Keratinocyte (primary cell): ENCODE measurements around the gene SDK2. TPM values are rescaled to one million over a fixed set of nuclear protein-coding genes. Genes with fewer than 3 reads are reported as not detected.

ENCODE experiments used
- DNase-seq: peaks from one replicate; pipeline ENCODE4 v3.0.0-alpha.2; 2011; ENCODE audit warnings: low read depth, missing footprints, low spot score
- FAIRE-seq: peaks from 2 replicates; lab custom pipeline; 2011; peaks lifted over from hg19 to GRCh38; lab: Jason Lieb, UNC
- H2AFZ ChIP-seq: 2 replicates; pipeline ENCODE4 v1.6.0; 2012; ENCODE audit warnings: low read length, control low read depth, inconsistent platforms; ENCODE audit not compliant: control insufficient read depth
- H3K27ac ChIP-seq: 2 replicates; pipeline ENCODE4 v1.5.1; 2011; ENCODE audit warnings: low read length; ENCODE audit not compliant: control insufficient read depth, insufficient read depth
- H3K27me3 ChIP-seq: 3 replicates; pipeline ENCODE4 v1.6.0; 2011; ENCODE audit warnings: low read length; ENCODE audit not compliant: control insufficient read depth, insufficient read depth; ENCODE audit errors: extremely low read depth
- H3K36me3 ChIP-seq, 2 experiments: 2 replicates in 1 of 2; 3 replicates in 1 of 2; pipeline ENCODE4 v1.5.1; 2011; ENCODE audit warnings: low read length in 2 of 2, mild to moderate bottlenecking in 1 of 2; ENCODE audit not compliant: control insufficient read depth in 2 of 2, insufficient read depth in 2 of 2; ENCODE audit errors: extremely low read depth in 1 of 2
- H3K4me1 ChIP-seq: 3 replicates; pipeline ENCODE4 v1.5.1; 2011; ENCODE audit warnings: low read length; ENCODE audit not compliant: control insufficient read depth, insufficient read depth; ENCODE audit errors: extremely low read depth
- H3K4me2 ChIP-seq: 3 replicates; pipeline ENCODE4 v1.6.0; 2011; ENCODE audit warnings: low read depth, low read length; ENCODE audit not compliant: control insufficient read depth, insufficient read depth; ENCODE audit errors: extremely low read depth
- H3K4me3 ChIP-seq, 3 experiments: fragments of 200-600 bp in 1 of 3; sonication (generic) in 1 of 3; 2 replicates in 2 of 3; 3 replicates in 1 of 3; pipeline ENCODE4 v1.5.1; 2011 to 2016; ENCODE audit warnings: low read length in 3 of 3, mild to moderate bottlenecking in 3 of 3, control low read depth in 2 of 3, inconsistent platforms in 1 of 3, low read depth in 1 of 3, mixed read lengths in 1 of 3, mixed run types in 1 of 3, moderate library complexity in 1 of 3; ENCODE audit not compliant: control insufficient read depth in 2 of 3, insufficient read depth in 2 of 3; ENCODE audit errors: extremely low read depth in 1 of 3
- H3K79me2 ChIP-seq: 2 replicates; pipeline ENCODE4 v1.6.0; 2012; ENCODE audit warnings: low read length; ENCODE audit not compliant: control insufficient read depth, insufficient read depth
- H3K9ac ChIP-seq: 3 replicates; pipeline ENCODE4 v1.6.0; 2011; ENCODE audit warnings: low read length; ENCODE audit not compliant: control insufficient read depth, insufficient read depth; ENCODE audit errors: extremely low read depth
- H3K9me1 ChIP-seq: 3 replicates; pipeline ENCODE4 v1.6.0; 2011; ENCODE audit warnings: low read length; ENCODE audit not compliant: control insufficient read depth, insufficient read depth; ENCODE audit errors: extremely low read depth
- H3K9me3 ChIP-seq: 2 replicates; pipeline ENCODE4 v1.5.1; 2012; ENCODE audit warnings: low read depth, low read length; ENCODE audit not compliant: control insufficient read depth
- H4K20me1 ChIP-seq: 3 replicates; pipeline ENCODE4 v1.6.0; 2011; ENCODE audit warnings: low read length; ENCODE audit not compliant: control insufficient read depth, insufficient read depth; ENCODE audit errors: extremely low read depth
- EZH2 ChIP-seq: IDR thresholded peaks from one replicate; pipeline ENCODE4 v1.6.1; 2012; ENCODE audit warnings: inconsistent platforms, mild to moderate bottlenecking, low read length, moderate library complexity
- dilution Hi-C: fragments of 300-500 bp; cut with MboI; formaldehyde crosslinking; loops from one replicate; pipeline ENCODE4 v1.7.0; 2020; ENCODE audit warnings: low sequenced_read_pairs; ENCODE audit not compliant: extremely low pct_ligation_motif_present
- polyA plus RNA-seq, 5 experiments: library from polyadenylated mRNA; depleted of rRNA in 3 of 5; stranded (reverse) in 3 of 5; stranded (forward) in 1 of 5; unstranded in 1 of 5; fragments of >200 nt; gene quantifications; 1 replicate in 1 of 5; 2 replicates in 3 of 5; 3 replicates in 1 of 5; pipeline versions ENCODE4 v1.2.1 to v1.2.3, GENCODE V29; 2011 to 2012; ENCODE audit warnings: missing spikeins in 2 of 5, low read depth in 1 of 5, low replicate concordance in 1 of 5
- TF ChIP-seq, protein P1 (sequence below), 3 experiments: IDR thresholded peaks in 1 of 3; conservative IDR thresholded peaks in 1 of 3; optimal IDR thresholded peaks in 1 of 3; 2 replicates in 2 of 3; 3 replicates in 1 of 3; pipeline versions ENCODE3 to v1.5.1; 2011; ENCODE audit warnings: low read length in 3 of 3, mild to moderate bottlenecking in 3 of 3, moderate library complexity in 2 of 3, control low read depth in 1 of 3, inconsistent platforms in 1 of 3; ENCODE audit not compliant: insufficient read depth in 2 of 3; ENCODE audit errors: extremely low read depth in 1 of 3

Gene SDK2
- polyA plus RNA-seq, 1 donor (not counting 4 experiments of a cell fraction or from before 2014, with no cell fraction given): 1.8 TPM

DNA sequence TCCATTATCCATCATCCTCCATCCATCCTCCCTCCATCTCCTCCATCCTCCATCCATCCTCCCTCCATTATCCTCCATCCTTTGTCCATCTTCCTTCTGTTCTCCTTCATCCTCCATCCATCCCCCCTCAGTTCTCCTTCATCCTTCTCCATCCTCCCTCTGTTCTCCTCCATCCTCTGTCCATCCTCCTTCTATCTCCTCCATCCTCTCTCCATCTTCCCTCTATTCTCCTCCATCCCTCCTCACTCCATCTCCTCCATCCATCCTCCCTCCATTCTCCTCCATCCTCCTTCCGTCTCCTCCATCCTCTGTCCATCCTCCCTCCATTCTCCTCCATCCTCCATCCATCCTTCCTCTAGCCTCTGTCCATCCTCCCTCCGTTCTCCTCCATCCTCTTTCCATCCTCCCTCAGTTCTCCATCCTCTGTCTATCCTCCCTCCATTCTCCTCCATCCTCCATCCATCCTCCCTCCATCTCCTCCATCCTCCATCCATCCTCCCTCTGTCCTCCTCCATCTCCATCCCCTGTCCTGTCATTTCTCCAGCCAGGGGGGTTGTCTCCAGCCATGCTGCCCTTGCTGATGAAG lies 143.7 kb downstream of the SDK2 start:
- Histone ChIP-seq H3K27me3 (peaks cover 3% of the 10 kb centered on the region), H3K4me3 (no peak overlapping the region), H3K4me1 (no peaks in the 10 kb centered on the region), H3K27ac (no peak overlapping the region), H3K9me1 (no peaks in the 10 kb centered on the region), H3K4me2 (no peak overlapping the region), H3K9me3 (no peaks in the 10 kb centered on the region), H2AFZ (no peak overlapping the region), H3K36me3 (no peaks in the 10 kb centered on the region), H4K20me1 (no peaks in the 10 kb centered on the region), H3K79me2 (no peaks in the 10 kb centered on the region), H3K9ac (no peak overlapping the region)
- TF ChIP-seq, protein P1, sequence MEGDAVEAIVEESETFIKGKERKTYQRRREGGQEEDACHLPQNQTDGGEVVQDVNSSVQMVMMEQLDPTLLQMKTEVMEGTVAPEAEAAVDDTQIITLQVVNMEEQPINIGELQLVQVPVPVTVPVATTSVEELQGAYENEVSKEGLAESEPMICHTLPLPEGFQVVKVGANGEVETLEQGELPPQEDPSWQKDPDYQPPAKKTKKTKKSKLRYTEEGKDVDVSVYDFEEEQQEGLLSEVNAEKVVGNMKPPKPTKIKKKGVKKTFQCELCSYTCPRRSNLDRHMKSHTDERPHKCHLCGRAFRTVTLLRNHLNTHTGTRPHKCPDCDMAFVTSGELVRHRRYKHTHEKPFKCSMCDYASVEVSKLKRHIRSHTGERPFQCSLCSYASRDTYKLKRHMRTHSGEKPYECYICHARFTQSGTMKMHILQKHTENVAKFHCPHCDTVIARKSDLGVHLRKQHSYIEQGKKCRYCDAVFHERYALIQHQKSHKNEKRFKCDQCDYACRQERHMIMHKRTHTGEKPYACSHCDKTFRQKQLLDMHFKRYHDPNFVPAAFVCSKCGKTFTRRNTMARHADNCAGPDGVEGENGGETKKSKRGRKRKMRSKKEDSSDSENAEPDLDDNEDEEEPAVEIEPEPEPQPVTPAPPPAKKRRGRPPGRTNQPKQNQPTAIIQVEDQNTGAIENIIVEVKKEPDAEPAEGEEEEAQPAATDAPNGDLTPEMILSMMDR (optimal IDR thresholded peaks at IDR 0.05 in 1 of 3, IDR thresholded peaks at IDR 0.05 in 1 of 3, conservative IDR thresholded peaks at IDR 0.05 in 1 of 3; ENCODE audit: extremely low read depth in 1 of 3, insufficient read depth in 2 of 3, low read length in 3 of 3): no peak
- TF ChIP-seq EZH2: no peak
- FAIRE-seq (no peak), DNase-seq (no peak)
- dilution Hi-C loops: no loop called here

DNA sequence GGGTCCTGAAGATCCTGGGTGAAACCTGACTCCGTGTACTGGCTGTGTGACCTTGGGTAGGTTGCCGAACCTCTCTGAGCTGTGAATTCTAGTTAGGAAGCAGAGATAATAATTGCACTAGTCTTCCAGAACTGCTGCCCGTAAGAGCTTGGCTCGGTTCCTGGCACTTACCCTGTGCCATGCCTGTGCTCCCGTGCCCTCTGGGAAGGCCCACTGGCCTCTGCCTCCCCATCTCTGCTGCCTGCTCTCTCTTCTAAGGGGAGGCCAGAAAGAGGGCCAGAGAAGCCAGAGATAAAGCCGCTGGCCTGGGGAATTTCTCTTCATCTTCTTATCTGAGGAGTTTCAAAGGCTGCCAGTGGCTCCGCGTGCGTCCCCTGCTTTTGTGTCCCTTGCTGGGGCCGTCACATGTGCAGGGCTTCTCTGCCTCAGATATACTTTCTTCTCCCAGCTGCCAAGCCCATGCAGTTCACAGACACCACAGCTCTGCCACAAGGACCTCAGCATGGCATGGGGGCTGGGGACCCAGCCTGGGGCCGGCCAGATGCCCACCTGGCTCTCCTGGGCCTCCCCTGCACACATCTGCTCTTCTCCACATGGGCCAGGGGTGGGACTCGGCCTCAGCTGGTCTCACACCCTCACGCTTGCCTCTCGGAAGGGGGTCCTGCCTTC lies 145.2 kb downstream of the SDK2 start:
- dilution Hi-C loops: no loop called here
- Histone ChIP-seq H2AFZ (no peak overlapping the region), H3K36me3 (no peaks in the 10 kb centered on the region), H3K9me1 (no peaks in the 10 kb centered on the region), H4K20me1 (no peaks in the 10 kb centered on the region), H3K4me2 (no peak overlapping the region), H3K9me3 (no peaks in the 10 kb centered on the region), H3K4me1 (no peaks in the 10 kb centered on the region), H3K27me3 (peaks cover 3% of the 10 kb centered on the region), H3K79me2 (no peaks in the 10 kb centered on the region), H3K9ac (no peak overlapping the region), H3K4me3 (no peak overlapping the region), H3K27ac (no peak overlapping the region)
- no peak for DNase-seq
- FAIRE-seq: no peak
- TF ChIP-seq, protein P1 (optimal IDR thresholded peaks at IDR 0.05 in 1 of 3, IDR thresholded peaks at IDR 0.05 in 1 of 3, conservative IDR thresholded peaks at IDR 0.05 in 1 of 3; ENCODE audit: extremely low read depth in 1 of 3, insufficient read depth in 2 of 3, low read length in 3 of 3): no peak
- no peak for TF ChIP-seq EZH2
